HEK293 (cell line): ENCODE results near the gene EOMES.

ENCODE experiments used
- CTCF ChIA-PET: fragments of 350-600 bp; formaldehyde crosslinking; extraction: SDS; loops from one replicate; lab custom pipeline; 2021; ENCODE audit warnings: antibody characterized with exemption; lab: Yijun Ruan, JAX
- POLR2A ChIA-PET: fragments of 300-600 bp; formaldehyde crosslinking; extraction: SDS; loops from one replicate; lab custom pipeline; 2020; ENCODE audit warnings: antibody characterized with exemption, inconsistent platforms; lab: Yijun Ruan, JAX
- H3K27ac ChIP-seq: fragments of 200-500 bp; sonication (Bioruptor generic); 2 replicates; pipeline ENCODE4 v1.5.1; 2014; ENCODE audit warnings: low read depth, low read length, control low read depth, inconsistent platforms; ENCODE audit errors: extremely low read depth
- H3K36me3 ChIP-seq, 2 experiments: fragments of 200-500 bp in 1 of 2; sonication (Bioruptor generic) in 1 of 2; 1 replicate in 1 of 2; 2 replicates in 1 of 2; pipeline ENCODE4 v1.5.1; 2014 to 2017; ENCODE audit warnings: inconsistent platforms in 2 of 2, low read length in 2 of 2; ENCODE audit not compliant: control insufficient read depth in 2 of 2, insufficient read depth in 1 of 2
- H3K4me1 ChIP-seq: fragments of 200-500 bp; sonication (Bioruptor generic); 2 replicates; pipeline ENCODE4 v1.5.1; 2014; ENCODE audit warnings: mild to moderate bottlenecking, low read length, inconsistent platforms; ENCODE audit not compliant: control insufficient read depth, insufficient read depth
- H3K4me3 ChIP-seq: 2 replicates; pipeline ENCODE4 v1.5.1; 2011; ENCODE audit warnings: low read depth, mild to moderate bottlenecking, control low read depth, low read length, moderate library complexity
- H3K9me3 ChIP-seq: fragments of 200-500 bp; sonication (Bioruptor generic); 2 replicates; pipeline ENCODE4 v1.5.1; 2014; ENCODE audit warnings: low read depth, low read length, inconsistent platforms; ENCODE audit not compliant: control insufficient read depth, insufficient read depth
- BCL11B ChIP-seq: fragments of 450-650 bp; formaldehyde crosslinking; IDR thresholded peaks from 2 replicates; pipeline ENCODE4 v1.5.1; 2016; ENCODE audit warnings: low read depth, missing biosample characterization, missing genetic modification characterization
- FEZF1 ChIP-seq: fragments of 450-650 bp; formaldehyde crosslinking; IDR thresholded peaks from 2 replicates; pipeline ENCODE4 v1.5.1; 2016; ENCODE audit warnings: missing biosample characterization, missing genetic modification characterization
- GFI1B ChIP-seq: fragments of 450-650 bp; formaldehyde crosslinking; IDR thresholded peaks from 2 replicates; pipeline ENCODE4 v1.5.1; 2016; ENCODE audit warnings: missing biosample characterization, missing genetic modification characterization
- KLF10 ChIP-seq: fragments of 450-650 bp; IDR thresholded peaks from 2 replicates; pipeline ENCODE4 v1.5.1; 2018; ENCODE audit warnings: missing biosample characterization, mild to moderate bottlenecking, missing genetic modification characterization
- OSR2 ChIP-seq: fragments of 450-650 bp; formaldehyde crosslinking; IDR thresholded peaks from 2 replicates; pipeline ENCODE4 v1.5.1; 2016; ENCODE audit warnings: missing biosample characterization, missing genetic modification characterization
- SALL2 ChIP-seq: fragments of 450-650 bp; formaldehyde crosslinking; IDR thresholded peaks from 2 replicates; pipeline ENCODE4 v1.5.0; 2017; ENCODE audit warnings: missing biosample characterization, mild to moderate bottlenecking, missing genetic modification characterization, borderline replicate concordance
- TCF7L2 ChIP-seq: IDR thresholded peaks from 2 replicates; pipeline ENCODE4 v1.6.1; 2011; ENCODE audit warnings: low read depth, mild to moderate bottlenecking, inconsistent platforms, low read length, moderate library complexity, borderline replicate concordance
- WT1 ChIP-seq: fragments of 450-650 bp; formaldehyde crosslinking; IDR thresholded peaks from 2 replicates; pipeline ENCODE4 v1.5.1; 2016; ENCODE audit warnings: missing biosample characterization, missing genetic modification characterization
- ZFHX2 ChIP-seq: fragments of 450-650 bp; formaldehyde crosslinking; conservative IDR thresholded peaks from 2 replicates; pipeline ENCODE4 v1.5.1; 2016; ENCODE audit warnings: missing biosample characterization, missing genetic modification characterization
- ZFP69B ChIP-seq: fragments of 450-650 bp; formaldehyde crosslinking; IDR thresholded peaks from 2 replicates; pipeline ENCODE4 v1.5.1; 2016; ENCODE audit warnings: missing biosample characterization, missing genetic modification characterization
- ZNF175 ChIP-seq: fragments of 450-650 bp; formaldehyde crosslinking; IDR thresholded peaks from 2 replicates; pipeline ENCODE4 v1.5.1; 2016; ENCODE audit warnings: missing biosample characterization, missing genetic modification characterization
- ZNF19 ChIP-seq: fragments of 450-650 bp; formaldehyde crosslinking; IDR thresholded peaks from 2 replicates; pipeline ENCODE4; 2016; ENCODE audit warnings: missing biosample characterization, missing genetic modification characterization, low read depth
- ZNF211 ChIP-seq: fragments of 450-650 bp; formaldehyde crosslinking; IDR thresholded peaks from 2 replicates; pipeline ENCODE4 v1.5.1; 2016; ENCODE audit warnings: low read depth, missing biosample characterization, missing genetic modification characterization
- ZNF23 ChIP-seq: fragments of 450-650 bp; formaldehyde crosslinking; IDR thresholded peaks from 2 replicates; pipeline ENCODE4 v1.5.1; 2016; ENCODE audit warnings: missing biosample characterization, missing genetic modification characterization, borderline replicate concordance
- ZNF266 ChIP-seq: fragments of 450-650 bp; formaldehyde crosslinking; IDR thresholded peaks from 2 replicates; pipeline ENCODE4 v1.5.1; 2016; ENCODE audit warnings: missing biosample characterization, missing genetic modification characterization, low read depth
- ZNF335 ChIP-seq: fragments of 450-650 bp; formaldehyde crosslinking; conservative IDR thresholded peaks from 2 replicates; pipeline ENCODE4 v1.5.1; 2016; ENCODE audit warnings: missing biosample characterization, missing genetic modification characterization
- ZNF510 ChIP-seq: fragments of 450-650 bp; formaldehyde crosslinking; IDR thresholded peaks from 2 replicates; pipeline ENCODE4 v1.5.1; 2018; ENCODE audit warnings: mild to moderate bottlenecking, missing genetic modification characterization, missing biosample characterization; ENCODE audit not compliant: insufficient replicate concordance
- ZNF544 ChIP-seq: fragments of 450-650 bp; formaldehyde crosslinking; IDR thresholded peaks from 2 replicates; pipeline ENCODE4 v1.5.0; 2017; ENCODE audit warnings: missing biosample characterization, missing genetic modification characterization
- ZNF560 ChIP-seq: fragments of 450-650 bp; formaldehyde crosslinking; IDR thresholded peaks from 2 replicates; pipeline ENCODE4 v1.5.1; 2017; ENCODE audit warnings: missing biosample characterization, missing genetic modification characterization, borderline replicate concordance
- ZNF610 ChIP-seq: fragments of 450-650 bp; formaldehyde crosslinking; IDR thresholded peaks from 2 replicates; pipeline ENCODE4 v1.5.1; 2016; ENCODE audit warnings: missing biosample characterization, missing genetic modification characterization, borderline replicate concordance
- ZNF624 ChIP-seq: fragments of 450-650 bp; formaldehyde crosslinking; IDR thresholded peaks from 2 replicates; pipeline ENCODE4 v1.5.1; 2017; ENCODE audit warnings: missing biosample characterization, missing genetic modification characterization
- ZNF626 ChIP-seq: fragments of 450-650 bp; sonication (Bioruptor Pico); formaldehyde crosslinking; IDR thresholded peaks from 2 replicates; pipeline ENCODE4 v1.5.1; 2018; ENCODE audit warnings: missing biosample characterization, missing genetic modification characterization, inconsistent platforms
- ZNF664 ChIP-seq: fragments of 450-650 bp; formaldehyde crosslinking; IDR thresholded peaks from 2 replicates; pipeline ENCODE4 v1.5.1; 2016; ENCODE audit warnings: missing biosample characterization, missing genetic modification characterization
- ZNF747 ChIP-seq: fragments of 450-650 bp; formaldehyde crosslinking; IDR thresholded peaks from 2 replicates; pipeline ENCODE4 v1.5.1; 2016; ENCODE audit warnings: missing biosample characterization, missing genetic modification characterization
- ZNF777 ChIP-seq: fragments of 450-650 bp; formaldehyde crosslinking; IDR thresholded peaks from 2 replicates; pipeline ENCODE4 v1.5.1; 2017; ENCODE audit warnings: missing biosample characterization, missing genetic modification characterization, borderline replicate concordance
- ZSCAN30 ChIP-seq: fragments of 450-650 bp; IDR thresholded peaks from 2 replicates; pipeline ENCODE4 v1.5.1; 2018; ENCODE audit warnings: missing biosample characterization, mild to moderate bottlenecking, missing genetic modification characterization, moderate library complexity
- TF ChIP-seq, protein P1 (sequence below): fragments of 450-650 bp; formaldehyde crosslinking; IDR thresholded peaks from 2 replicates; pipeline ENCODE4 v1.5.1; 2016; ENCODE audit warnings: missing biosample characterization, missing genetic modification characterization
- TF ChIP-seq, protein P2 (sequence below): fragments of 450-650 bp; formaldehyde crosslinking; conservative IDR thresholded peaks from 2 replicates; pipeline ENCODE4 v1.5.1; 2016; ENCODE audit warnings: low read depth, missing biosample characterization, missing genetic modification characterization

The EOMES gene

DNA sequence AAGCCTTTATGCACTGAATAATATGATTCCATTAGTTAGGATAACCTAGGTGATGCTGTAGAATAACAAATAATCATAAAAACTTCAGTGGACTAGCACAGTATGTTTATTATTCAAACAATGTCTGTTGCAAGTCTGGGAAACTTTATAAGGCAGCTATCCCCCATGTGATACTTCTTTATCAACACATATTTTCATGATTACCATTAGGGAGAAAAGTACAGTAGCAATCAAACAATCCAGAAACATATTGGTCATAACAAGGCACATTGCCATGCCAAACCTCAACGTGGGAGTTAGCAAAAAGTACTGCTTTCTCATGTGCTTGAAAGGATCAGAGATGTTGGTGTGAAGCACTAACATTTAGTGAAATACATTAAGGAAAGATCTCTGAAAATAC lies 35.5 kb downstream of the EOMES start:
- Histone ChIP-seq H3K36me3 (no peaks in the 10 kb centered on the region), H3K27ac (no peak overlapping the region), H3K9me3 (no peaks in the 10 kb centered on the region), H3K4me3 (no peak overlapping the region), H3K4me1 (no peaks in the 10 kb centered on the region)
- TF ChIP-seq ZNF335 (no peak), ZSCAN30 (tag by site-specific recombination) (no peak), ZNF747 (tag by site-specific recombination) (no peak), TCF7L2 (no peak), ZFHX2 (no peak), WT1 (no peak), ZNF510 (tag by site-specific recombination) (no peak), BCL11B (no peak)
- CTCF ChIA-PET: no interaction called here
- POLR2A ChIA-PET: no interaction called here

DNA sequence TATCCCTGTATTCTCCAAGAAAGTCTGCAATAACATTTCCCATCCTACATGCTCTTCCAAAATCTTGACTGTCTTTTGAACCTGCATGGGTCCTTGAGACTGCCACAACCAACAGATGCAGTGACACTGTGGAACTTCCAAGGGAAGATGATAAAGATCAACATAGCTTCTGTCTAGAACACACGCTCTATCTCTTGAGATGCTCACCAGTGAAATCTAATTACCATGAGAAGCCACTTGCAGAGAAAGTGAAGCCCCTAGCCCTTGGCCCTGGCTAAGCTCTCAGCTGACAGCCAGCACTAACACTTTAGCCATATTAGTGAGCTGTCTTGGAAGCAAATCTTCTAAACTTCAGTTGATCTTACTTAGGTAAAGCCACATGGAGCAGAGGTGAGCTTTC lies 36.6 kb downstream of the EOMES start:
- ChIA-PET CTCF (no interaction called here), POLR2A (no interaction called here)
- no peaks in the 10 kb centered on the region for H3K36me3 ChIP-seq
- H3K4me1 ChIP-seq: no peaks in the 10 kb centered on the region
- no peak overlapping the region for H3K4me3 ChIP-seq
- H3K27ac ChIP-seq: no peak overlapping the region
- H3K9me3 ChIP-seq: no peaks in the 10 kb centered on the region
- TF ChIP-seq OSR2 (tag by site-specific recombination): no peak
- TF ChIP-seq KLF10 (tag by site-specific recombination): no peak
- TF ChIP-seq ZNF19 (tag by site-specific recombination): no peak
- TF ChIP-seq ZNF624 (tag by site-specific recombination): no peak
- TF ChIP-seq, protein P1, sequence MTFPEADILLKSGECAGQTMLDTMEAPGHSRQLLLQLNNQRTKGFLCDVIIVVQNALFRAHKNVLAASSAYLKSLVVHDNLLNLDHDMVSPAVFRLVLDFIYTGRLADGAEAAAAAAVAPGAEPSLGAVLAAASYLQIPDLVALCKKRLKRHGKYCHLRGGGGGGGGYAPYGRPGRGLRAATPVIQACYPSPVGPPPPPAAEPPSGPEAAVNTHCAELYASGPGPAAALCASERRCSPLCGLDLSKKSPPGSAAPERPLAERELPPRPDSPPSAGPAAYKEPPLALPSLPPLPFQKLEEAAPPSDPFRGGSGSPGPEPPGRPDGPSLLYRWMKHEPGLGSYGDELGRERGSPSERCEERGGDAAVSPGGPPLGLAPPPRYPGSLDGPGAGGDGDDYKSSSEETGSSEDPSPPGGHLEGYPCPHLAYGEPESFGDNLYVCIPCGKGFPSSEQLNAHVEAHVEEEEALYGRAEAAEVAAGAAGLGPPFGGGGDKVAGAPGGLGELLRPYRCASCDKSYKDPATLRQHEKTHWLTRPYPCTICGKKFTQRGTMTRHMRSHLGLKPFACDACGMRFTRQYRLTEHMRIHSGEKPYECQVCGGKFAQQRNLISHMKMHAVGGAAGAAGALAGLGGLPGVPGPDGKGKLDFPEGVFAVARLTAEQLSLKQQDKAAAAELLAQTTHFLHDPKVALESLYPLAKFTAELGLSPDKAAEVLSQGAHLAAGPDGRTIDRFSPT (tag by site-specific recombination): no peak
- no peak for TF ChIP-seq ZNF175 (tag by site-specific recombination)
- no peak for TF ChIP-seq ZNF23 (tag by site-specific recombination)
- no peak for TF ChIP-seq ZNF211 (tag by site-specific recombination)
- TF ChIP-seq FEZF1: no peak
- no peak for TF ChIP-seq GFI1B (tag by site-specific recombination)
- TF ChIP-seq ZNF610 (tag by site-specific recombination): no peak
- no peak for TF ChIP-seq ZNF777 (tag by site-specific recombination)
- no peak for TF ChIP-seq ZFP69B (tag by site-specific recombination)
- TF ChIP-seq ZNF664: no peak
- TF ChIP-seq ZNF626: no peak
- no peak for TF ChIP-seq ZNF560
- TF ChIP-seq ZNF266 (tag by site-specific recombination): no peak
- TF ChIP-seq, all 188 proteins: peak for 0

DNA sequence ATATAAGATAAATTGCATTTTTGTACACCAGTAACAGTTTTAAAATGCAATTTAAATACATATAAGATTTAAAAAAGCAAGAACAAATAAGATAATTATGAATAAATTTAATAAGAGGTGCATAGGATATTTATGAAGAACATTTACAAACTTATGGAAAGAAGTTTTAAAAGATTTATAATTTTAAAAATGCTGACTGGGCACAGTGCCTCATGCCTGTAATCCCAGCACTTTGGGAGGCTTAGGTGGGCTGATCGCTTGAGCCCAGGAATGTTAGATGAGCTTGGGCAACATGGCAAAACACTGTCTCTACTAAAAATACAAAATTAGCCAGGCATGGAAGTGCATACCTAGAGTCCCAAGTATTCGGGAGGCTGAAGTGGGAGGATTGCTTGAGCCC lies 37.8 kb downstream of the EOMES start:
- ChIA-PET CTCF (interaction anchor here (0.6 kb wide), 1 partner anchor 391 kb away, joined by 3 read pairs; no protein-coding TSS in a partner anchor), POLR2A (no interaction called here)
- Histone ChIP-seq H3K27ac (no peak overlapping the region), H3K36me3 (no peaks in the 10 kb centered on the region), H3K4me1 (no peaks in the 10 kb centered on the region), H3K4me3 (no peak overlapping the region), H3K9me3 (no peaks in the 10 kb centered on the region)
- no peak for TF ChIP-seq SALL2 (tag by site-specific recombination)
- TF ChIP-seq, protein P2, sequence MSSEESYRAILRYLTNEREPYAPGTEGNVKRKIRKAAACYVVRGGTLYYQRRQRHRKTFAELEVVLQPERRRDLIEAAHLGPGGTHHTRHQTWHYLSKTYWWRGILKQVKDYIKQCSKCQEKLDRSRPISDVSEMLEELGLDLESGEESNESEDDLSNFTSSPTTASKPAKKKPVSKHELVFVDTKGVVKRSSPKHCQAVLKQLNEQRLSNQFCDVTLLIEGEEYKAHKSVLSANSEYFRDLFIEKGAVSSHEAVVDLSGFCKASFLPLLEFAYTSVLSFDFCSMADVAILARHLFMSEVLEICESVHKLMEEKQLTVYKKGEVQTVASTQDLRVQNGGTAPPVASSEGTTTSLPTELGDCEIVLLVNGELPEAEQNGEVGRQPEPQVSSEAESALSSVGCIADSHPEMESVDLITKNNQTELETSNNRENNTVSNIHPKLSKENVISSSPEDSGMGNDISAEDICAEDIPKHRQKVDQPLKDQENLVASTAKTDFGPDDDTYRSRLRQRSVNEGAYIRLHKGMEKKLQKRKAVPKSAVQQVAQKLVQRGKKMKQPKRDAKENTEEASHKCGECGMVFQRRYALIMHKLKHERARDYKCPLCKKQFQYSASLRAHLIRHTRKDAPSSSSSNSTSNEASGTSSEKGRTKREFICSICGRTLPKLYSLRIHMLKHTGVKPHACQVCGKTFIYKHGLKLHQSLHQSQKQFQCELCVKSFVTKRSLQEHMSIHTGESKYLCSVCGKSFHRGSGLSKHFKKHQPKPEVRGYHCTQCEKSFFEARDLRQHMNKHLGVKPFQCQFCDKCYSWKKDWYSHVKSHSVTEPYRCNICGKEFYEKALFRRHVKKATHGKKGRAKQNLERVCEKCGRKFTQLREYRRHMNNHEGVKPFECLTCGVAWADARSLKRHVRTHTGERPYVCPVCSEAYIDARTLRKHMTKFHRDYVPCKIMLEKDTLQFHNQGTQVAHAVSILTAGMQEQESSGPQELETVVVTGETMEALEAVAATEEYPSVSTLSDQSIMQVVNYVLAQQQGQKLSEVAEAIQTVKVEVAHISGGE: no peak
- TF ChIP-seq ZNF544 (tag by site-specific recombination): no peak
